HL-60 (cell line): ENCODE data around the gene CST5.
A peak's percentile ranks its signal among the peaks of the same experiment; 100 is the strongest.

Experiments
- DNase-seq, 2 experiments: peaks; one replicate each; pipeline ENCODE4 v3.0.0-alpha.2; 2010 to 2020; ENCODE audit warnings: low read depth in 1 of 2, low spot score in 1 of 2
- H3K27ac ChIP-seq: fragments of 250-450 bp; sonication (Bioruptor Pico); replicated peaks from 2 replicates; pipeline ENCODE4 v1.5.1; 2020; ENCODE audit warnings: mild to moderate bottlenecking, moderate library complexity
- H3K27me3 ChIP-seq: fragments of 250-450 bp; sonication (Bioruptor Pico); 2 replicates; pipeline ENCODE4 v1.5.1; 2021; ENCODE audit warnings: mild to moderate bottlenecking, moderate library complexity; ENCODE audit not compliant: insufficient read depth, poor library complexity, severe bottlenecking
- H3K4me3 ChIP-seq: replicated peaks from 2 replicates; pipeline ENCODE4 v1.5.1; 2011; ENCODE audit warnings: mild to moderate bottlenecking, control low read depth, low read length; ENCODE audit not compliant: insufficient read depth
- CTCF ChIP-seq: IDR thresholded peaks from one replicate; pipeline ENCODE4 v1.5.1; 2011; ENCODE audit warnings: low read length, control low read depth, inconsistent platforms; ENCODE audit not compliant: insufficient read depth
- GABPA ChIP-seq: IDR thresholded peaks from 2 replicates; pipeline ENCODE4 v1.6.1; 2012; ENCODE audit warnings: low read depth
- POLR2AphosphoS5 ChIP-seq: IDR thresholded peaks from 2 replicates; pipeline ENCODE4 v1.6.1; 2012; ENCODE audit warnings: low read depth
- REST ChIP-seq: IDR thresholded peaks from 2 replicates; pipeline ENCODE4 v1.6.1; 2012; ENCODE audit warnings: low read depth; ENCODE audit not compliant: insufficient replicate concordance
- SPI1 ChIP-seq: IDR thresholded peaks from 2 replicates; pipeline ENCODE4 v1.6.1; 2012; ENCODE audit warnings: low read depth, mild to moderate bottlenecking, borderline replicate concordance

Gene CST5

GRCh38 chr20:23926944-23927872 lies 47.7 kb upstream of the CST5 start:
- no peak for TF ChIP-seq SPI1
- no peak for TF ChIP-seq GABPA
- no peak for TF ChIP-seq REST
- no peak for TF ChIP-seq POLR2AphosphoS5
- TF ChIP-seq CTCF: no peak
- Histone ChIP-seq H3K27ac (no peak overlapping the region), H3K27me3 (no peaks in the 10 kb centered on the region), H3K4me3 (no peak overlapping the region)
- DNase-seq: peak in 1 of 2 experiments; percentile 31

- DNase-seq: no peak
- Histone ChIP-seq H3K4me3 (no peak overlapping the region), H3K27ac (no peak overlapping the region), H3K27me3 (no peaks in the 10 kb centered on the region)
- no peak for TF ChIP-seq SPI1
- TF ChIP-seq POLR2AphosphoS5: no peak
- no peak for TF ChIP-seq GABPA
- TF ChIP-seq CTCF: no peak
- TF ChIP-seq REST: no peak
Measured at GRCh38 chr20:23926526-23926880, 47.0 kb upstream of the CST5 start.

GRCh38 chr20:23925789-23926525 lies 46.4 kb upstream of the CST5 start:
- DNase-seq: no peak
- no peaks in the 10 kb centered on the region for H3K27me3 ChIP-seq
- TF ChIP-seq POLR2AphosphoS5 (no peak), CTCF (no peak), SPI1 (no peak), GABPA (no peak), REST (no peak)
- no peak overlapping the region for H3K4me3 ChIP-seq
- no peak overlapping the region for H3K27ac ChIP-seq
